ENCODE results near the gene PIEZO1. TPM values are rescaled to one million over a fixed set of nuclear protein-coding genes. Genes with fewer than 3 reads are reported as not detected.
A peak's percentile ranks its signal among the peaks of the same experiment; 100 is the strongest.

Gene PIEZO1
- total and polyA plus RNA-seq, 9 of the 15 experiments (the other 6 are each of a cell fraction or from before 2014, with no cell fraction given), result 3.6 to 432 (median 131) TPM

DNA sequence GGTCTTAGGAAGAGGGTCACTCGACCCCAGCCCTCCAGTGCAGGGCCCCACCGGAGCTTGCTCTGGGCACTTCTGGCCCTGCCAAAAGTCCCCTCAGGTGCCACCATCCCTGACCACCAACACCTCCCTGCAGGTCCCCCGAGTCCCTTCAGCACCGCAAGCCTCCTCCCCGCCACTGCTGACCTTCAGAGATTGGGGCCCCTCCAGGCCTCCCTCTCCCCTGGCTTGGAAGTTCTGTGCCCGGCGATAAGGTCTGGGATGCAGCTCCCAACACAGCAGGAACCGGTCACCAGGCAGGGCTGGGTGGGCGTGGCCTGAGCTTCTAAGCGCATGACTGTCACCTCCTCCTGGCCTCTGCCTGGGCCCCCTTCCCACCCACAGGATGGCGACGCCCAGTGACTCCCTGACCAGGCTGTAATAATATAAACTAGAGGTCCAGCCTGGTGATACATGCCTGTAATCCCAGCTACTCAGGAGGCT lies 11.2 kb downstream of the PIEZO1 start (continued):
- TF ChIP-seq NEUROD1 (IDR thresholded peaks at IDR 0.05; ENCODE audit: borderline replicate concordance, low read depth, low read length, partially characterized antibody), result peak; percentile 93
- peak; percentile 82 for TF ChIP-seq CREM (IDR thresholded peaks at IDR 0.05; ENCODE audit: low read depth)
- TF ChIP-seq NFXL1 (CRISPR knock-in tag; IDR thresholded peaks at IDR 0.05), result 0 out of 2 replicates have a peak, but pooled peaks have one; percentile 32
- TF ChIP-seq MAFK (IDR thresholded peaks at IDR 0.05; ENCODE audit: low read length), result peak; percentile 25; the same call in 1 of the 2 replicates
- TF ChIP-seq SMAD4 (CRISPR knock-in tag; conservative IDR thresholded peaks at IDR 0.05), result peak; percentile 94
- no peak for TF ChIP-seq ZNF217 (CRISPR knock-in tag; IDR thresholded peaks at IDR 0.05)
- peak; percentile 80 for TF ChIP-seq EGR1 (conservative IDR thresholded peaks at IDR 0.05)
- TF ChIP-seq, protein P1, sequence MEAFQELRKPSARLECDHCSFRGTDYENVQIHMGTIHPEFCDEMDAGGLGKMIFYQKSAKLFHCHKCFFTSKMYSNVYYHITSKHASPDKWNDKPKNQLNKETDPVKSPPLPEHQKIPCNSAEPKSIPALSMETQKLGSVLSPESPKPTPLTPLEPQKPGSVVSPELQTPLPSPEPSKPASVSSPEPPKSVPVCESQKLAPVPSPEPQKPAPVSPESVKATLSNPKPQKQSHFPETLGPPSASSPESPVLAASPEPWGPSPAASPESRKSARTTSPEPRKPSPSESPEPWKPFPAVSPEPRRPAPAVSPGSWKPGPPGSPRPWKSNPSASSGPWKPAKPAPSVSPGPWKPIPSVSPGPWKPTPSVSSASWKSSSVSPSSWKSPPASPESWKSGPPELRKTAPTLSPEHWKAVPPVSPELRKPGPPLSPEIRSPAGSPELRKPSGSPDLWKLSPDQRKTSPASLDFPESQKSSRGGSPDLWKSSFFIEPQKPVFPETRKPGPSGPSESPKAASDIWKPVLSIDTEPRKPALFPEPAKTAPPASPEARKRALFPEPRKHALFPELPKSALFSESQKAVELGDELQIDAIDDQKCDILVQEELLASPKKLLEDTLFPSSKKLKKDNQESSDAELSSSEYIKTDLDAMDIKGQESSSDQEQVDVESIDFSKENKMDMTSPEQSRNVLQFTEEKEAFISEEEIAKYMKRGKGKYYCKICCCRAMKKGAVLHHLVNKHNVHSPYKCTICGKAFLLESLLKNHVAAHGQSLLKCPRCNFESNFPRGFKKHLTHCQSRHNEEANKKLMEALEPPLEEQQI (IDR thresholded peaks at IDR 0.05), result no peak
- peak; percentile 75; the same call in 1 of the 2 replicates for TF ChIP-seq ZBTB17 (CRISPR knock-in tag; IDR thresholded peaks at IDR 0.05)
- TF ChIP-seq ZNF212 (CRISPR knock-in tag; IDR thresholded peaks at IDR 0.05), result no peak
- no peak for TF ChIP-seq CBFB (CRISPR knock-in tag; IDR thresholded peaks at IDR 0.05)
- peak; percentile 38; the same call in 1 of the 2 replicates for TF ChIP-seq USF1 (CRISPR knock-in tag; IDR thresholded peaks at IDR 0.05)
- TF ChIP-seq E2F3 (CRISPR knock-in tag; IDR thresholded peaks at IDR 0.05), result peak; percentile 59; the same call in 1 of the 2 replicates
- TF ChIP-seq HES1 (IDR thresholded peaks at IDR 0.05; ENCODE audit: low read depth), result peak; percentile 78
- TF ChIP-seq LARP7 (IDR thresholded peaks at IDR 0.05), result peak; percentile 45; the same call in 1 of the 2 replicates
- TF ChIP-seq SOX6 (IDR thresholded peaks at IDR 0.05), result peak; percentile 93
- peak; percentile 94 for TF ChIP-seq ESRRA (IDR thresholded peaks at IDR 0.05; ENCODE audit: borderline replicate concordance, low read depth)
- TF ChIP-seq, protein P2, sequence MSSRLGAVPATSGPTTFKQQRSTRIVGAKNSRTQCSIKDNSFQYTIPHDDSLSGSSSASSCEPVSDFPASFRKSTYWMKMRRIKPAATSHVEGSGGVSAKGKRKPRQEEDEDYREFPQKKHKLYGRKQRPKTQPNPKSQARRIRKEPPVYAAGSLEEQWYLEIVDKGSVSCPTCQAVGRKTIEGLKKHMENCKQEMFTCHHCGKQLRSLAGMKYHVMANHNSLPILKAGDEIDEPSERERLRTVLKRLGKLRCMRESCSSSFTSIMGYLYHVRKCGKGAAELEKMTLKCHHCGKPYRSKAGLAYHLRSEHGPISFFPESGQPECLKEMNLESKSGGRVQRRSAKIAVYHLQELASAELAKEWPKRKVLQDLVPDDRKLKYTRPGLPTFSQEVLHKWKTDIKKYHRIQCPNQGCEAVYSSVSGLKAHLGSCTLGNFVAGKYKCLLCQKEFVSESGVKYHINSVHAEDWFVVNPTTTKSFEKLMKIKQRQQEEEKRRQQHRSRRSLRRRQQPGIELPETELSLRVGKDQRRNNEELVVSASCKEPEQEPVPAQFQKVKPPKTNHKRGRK (tag; IDR thresholded peaks at IDR 0.05), result no peak
- TF ChIP-seq ZNF589 (CRISPR knock-in tag; IDR thresholded peaks at IDR 0.05; ENCODE audit: low read depth), result peak; percentile 78
- TF ChIP-seq TARDBP (IDR thresholded peaks at IDR 0.05), result peak; percentile 91
- no peak for TF ChIP-seq WHSC1 (IDR thresholded peaks at IDR 0.05; ENCODE audit: low read length)
- no peak for TF ChIP-seq ZNF586 (CRISPR knock-in tag; conservative IDR thresholded peaks at IDR 0.05)
- 0 out of 2 replicates have a peak, but pooled peaks have one; percentile 16 for TF ChIP-seq ZNF561 (CRISPR knock-in tag; conservative IDR thresholded peaks at IDR 0.05)
- TF ChIP-seq, protein P3, sequence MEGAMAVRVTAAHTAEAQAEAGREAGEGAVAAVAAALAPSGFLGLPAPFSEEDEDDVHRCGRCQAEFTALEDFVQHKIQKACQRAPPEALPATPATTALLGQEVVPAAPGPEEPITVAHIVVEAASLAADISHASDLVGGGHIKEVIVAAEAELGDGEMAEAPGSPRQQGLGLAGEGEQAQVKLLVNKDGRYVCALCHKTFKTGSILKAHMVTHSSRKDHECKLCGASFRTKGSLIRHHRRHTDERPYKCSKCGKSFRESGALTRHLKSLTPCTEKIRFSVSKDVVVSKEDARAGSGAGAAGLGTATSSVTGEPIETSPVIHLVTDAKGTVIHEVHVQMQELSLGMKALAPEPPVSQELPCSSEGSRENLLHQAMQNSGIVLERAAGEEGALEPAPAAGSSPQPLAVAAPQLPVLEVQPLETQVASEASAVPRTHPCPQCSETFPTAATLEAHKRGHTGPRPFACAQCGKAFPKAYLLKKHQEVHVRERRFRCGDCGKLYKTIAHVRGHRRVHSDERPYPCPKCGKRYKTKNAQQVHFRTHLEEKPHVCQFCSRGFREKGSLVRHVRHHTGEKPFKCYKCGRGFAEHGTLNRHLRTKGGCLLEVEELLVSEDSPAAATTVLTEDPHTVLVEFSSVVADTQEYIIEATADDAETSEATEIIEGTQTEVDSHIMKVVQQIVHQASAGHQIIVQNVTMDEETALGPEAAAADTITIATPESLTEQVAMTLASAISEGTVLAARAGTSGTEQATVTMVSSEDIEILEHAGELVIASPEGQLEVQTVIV (CRISPR knock-in tag; IDR thresholded peaks at IDR 0.05; ENCODE audit: borderline replicate concordance), result no peak
